PFSK-1 (cell line): ENCODE data around the gene CHIC1.

Source experiments
- REST ChIP-seq, 2 experiments: IDR thresholded peaks; 2 replicates each; pipeline versions ENCODE4 v1.6.1 to v1.8.0; 2011 to 2012; ENCODE audit warnings: low read depth in 2 of 2, low read length in 2 of 2, control low read depth in 1 of 2, inconsistent platforms in 1 of 2, mild to moderate bottlenecking in 1 of 2, moderate library complexity in 1 of 2; ENCODE audit not compliant: insufficient read depth in 1 of 2
- TAF1 ChIP-seq: IDR thresholded peaks from 2 replicates; pipeline ENCODE4 v1.6.1; 2012; ENCODE audit warnings: low read length, control low read depth, borderline replicate concordance; ENCODE audit not compliant: insufficient read depth

DNA sequence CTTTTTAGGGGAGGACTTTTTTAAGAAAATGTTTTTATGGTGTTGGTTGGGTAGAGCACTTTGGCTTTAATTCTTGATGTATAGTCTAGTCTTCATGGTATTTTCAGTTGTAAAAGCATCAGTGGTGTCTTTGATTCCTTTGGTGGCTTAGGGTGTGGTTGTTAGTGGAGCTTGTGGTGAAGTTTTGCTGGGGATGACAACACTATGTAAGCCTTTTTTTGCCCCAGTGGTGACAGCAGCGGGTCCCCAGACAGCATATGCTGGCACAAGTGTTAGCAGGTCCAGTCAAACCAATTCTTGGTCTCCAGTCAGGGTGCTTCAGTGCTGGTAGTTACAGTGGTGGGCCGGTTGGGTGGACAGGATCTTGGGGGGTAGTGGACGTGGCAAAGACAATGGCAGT lies 52.0 kb downstream of the CHIC1 start:
- no peak for TF ChIP-seq TAF1
- no peak for TF ChIP-seq REST (IDR thresholded peaks at IDR 0.05; ENCODE audit: insufficient read depth in 1 of 2, low read depth in 2 of 2, low read length in 2 of 2)
